HG03159 (cell line): ENCODE data around the gene AIP.
"Not testable (repeated sequence)": the region's sequence is repeated elsewhere in the genome, so short reads cannot be mapped to it uniquely, and the experiment has no call there.

Experiments
- ATAC-seq: cut with Tn5 transposase; IDR thresholded peaks from one replicate; pipeline ENCODE4 v1.9.1; 2021; ENCODE audit warnings: mild to moderate bottlenecking, moderate library complexity; ENCODE audit not compliant: unreplicated experiment

Gene AIP

DNA sequence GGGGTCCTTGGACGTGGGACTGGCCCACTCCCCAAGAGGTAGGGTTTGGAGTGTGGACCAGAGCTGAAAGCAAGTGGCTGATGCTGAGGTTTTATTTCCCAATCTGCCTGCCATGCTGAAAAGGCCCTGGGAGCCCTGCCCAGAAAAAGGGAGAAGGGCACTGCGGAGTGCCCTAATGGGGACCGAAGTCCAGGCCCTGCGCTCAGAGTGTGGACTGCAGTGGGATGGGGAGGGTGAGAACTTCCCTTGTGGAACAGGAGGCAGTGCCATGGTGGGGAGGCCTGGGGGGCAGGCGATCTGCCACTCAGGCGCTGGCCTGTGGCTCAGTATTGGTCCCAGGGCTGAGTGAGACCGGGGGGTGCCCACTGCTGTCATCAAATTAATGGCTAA is 34.6 kb upstream of the AIP start:
- no peak for ATAC-seq

- ATAC-seq: no peak
Observed at GRCh38 chr11:67449116-67449844, 33.5 kb upstream of the AIP start.

- no peak for ATAC-seq
Observed at GRCh38 chr11:67450796-67451657, 31.8 kb upstream of the AIP start.

DNA sequence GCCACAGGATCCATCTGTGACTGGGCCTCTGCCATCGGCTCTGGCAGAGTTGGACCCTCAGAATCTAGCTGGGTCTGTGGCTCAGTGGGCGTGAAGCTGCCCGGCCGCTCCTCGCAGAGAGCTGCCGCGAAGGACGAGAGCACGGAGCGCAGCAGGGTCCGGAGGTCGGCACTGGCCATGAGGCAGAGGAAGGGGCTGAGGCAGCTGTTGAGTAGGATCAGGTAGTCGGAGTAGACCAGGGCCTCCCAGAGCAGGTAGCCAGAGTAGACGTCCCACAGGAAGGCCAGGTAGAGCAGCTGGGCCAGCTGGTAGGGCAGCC is 31.2 kb upstream of the AIP start:
- ATAC-seq: no peak

- no peak for ATAC-seq
Observed at GRCh38 chr11:67452141-67452952, 30.5 kb upstream of the AIP start, which contains the start of gene GPR152. Gene GPR152 (minus strand): TSS chr11:67452729. CDS start chr11:67452724, 5 bp downstream.

GRCh38 chr11:67453816-67454732 is 28.8 kb upstream of the AIP start:
- no peak for ATAC-seq

GRCh38 chr11:67455054-67455453 is 27.8 kb upstream of the AIP start, which contains the start of gene CABP4:
Gene CABP4 (plus strand): TSS chr11:67455354. CDS start chr11:67455424, 70 bp downstream.
- ATAC-seq: no peak

DNA sequence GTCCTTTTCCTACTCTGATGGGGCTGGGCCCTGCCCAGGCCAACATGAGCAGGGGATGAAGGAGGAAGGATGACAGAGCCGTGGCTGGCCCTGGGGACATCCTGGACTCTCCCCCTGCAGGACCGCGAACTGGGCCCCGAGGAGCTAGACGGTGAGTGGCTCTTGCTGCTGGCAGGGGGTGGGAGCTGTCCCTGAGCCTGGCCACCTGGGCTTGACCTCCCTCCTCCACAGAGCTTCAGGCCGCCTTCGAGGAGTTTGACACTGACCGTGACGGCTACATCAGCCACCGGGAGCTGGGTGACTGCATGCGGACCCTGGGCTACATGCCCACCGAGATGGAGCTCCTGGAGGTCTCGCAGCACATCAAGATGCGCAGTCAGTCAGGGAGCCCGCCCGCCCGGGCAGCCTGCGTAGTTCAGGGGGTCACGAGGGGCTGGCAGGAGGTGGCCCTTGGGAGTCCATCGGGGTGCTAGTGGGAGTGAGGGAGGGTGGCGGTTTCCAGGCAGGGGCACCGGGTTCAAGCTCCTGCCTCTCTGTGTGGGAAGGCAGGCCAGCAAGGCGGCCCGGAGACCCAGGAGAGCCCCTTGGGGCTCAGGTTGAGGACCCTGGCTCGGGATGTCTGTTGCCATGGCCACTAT is 26.6 kb upstream of the AIP start:
- ATAC-seq: no peak

DNA sequence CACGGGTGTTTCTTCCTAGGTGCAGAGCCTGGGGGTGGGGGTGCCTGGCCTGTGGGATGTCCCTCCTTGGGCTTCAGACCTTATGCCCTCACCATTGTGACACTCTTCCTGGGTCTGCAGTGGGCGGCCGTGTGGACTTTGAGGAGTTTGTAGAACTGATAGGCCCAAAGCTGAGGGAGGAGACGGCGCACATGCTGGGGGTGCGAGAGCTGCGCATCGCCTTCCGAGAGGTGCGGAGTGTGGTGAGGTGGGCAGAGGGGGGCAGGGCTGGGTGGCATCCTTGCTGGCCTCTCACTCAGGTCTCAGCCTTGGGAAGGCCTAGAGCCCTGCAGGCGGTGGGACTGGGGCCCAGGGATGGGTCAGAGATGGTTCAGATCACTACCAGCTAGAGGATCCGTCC is 25.4 kb upstream of the AIP start:
- no peak for ATAC-seq

- no peak for ATAC-seq
Observed at GRCh38 chr11:67458266-67458665, 24.6 kb upstream of the AIP start.

GRCh38 chr11:67463186-67463585 is 19.6 kb upstream of the AIP start:
- ATAC-seq: no peak

GRCh38 chr11:67463680-67464410 is 19.0 kb upstream of the AIP start:
- no peak for ATAC-seq

DNA sequence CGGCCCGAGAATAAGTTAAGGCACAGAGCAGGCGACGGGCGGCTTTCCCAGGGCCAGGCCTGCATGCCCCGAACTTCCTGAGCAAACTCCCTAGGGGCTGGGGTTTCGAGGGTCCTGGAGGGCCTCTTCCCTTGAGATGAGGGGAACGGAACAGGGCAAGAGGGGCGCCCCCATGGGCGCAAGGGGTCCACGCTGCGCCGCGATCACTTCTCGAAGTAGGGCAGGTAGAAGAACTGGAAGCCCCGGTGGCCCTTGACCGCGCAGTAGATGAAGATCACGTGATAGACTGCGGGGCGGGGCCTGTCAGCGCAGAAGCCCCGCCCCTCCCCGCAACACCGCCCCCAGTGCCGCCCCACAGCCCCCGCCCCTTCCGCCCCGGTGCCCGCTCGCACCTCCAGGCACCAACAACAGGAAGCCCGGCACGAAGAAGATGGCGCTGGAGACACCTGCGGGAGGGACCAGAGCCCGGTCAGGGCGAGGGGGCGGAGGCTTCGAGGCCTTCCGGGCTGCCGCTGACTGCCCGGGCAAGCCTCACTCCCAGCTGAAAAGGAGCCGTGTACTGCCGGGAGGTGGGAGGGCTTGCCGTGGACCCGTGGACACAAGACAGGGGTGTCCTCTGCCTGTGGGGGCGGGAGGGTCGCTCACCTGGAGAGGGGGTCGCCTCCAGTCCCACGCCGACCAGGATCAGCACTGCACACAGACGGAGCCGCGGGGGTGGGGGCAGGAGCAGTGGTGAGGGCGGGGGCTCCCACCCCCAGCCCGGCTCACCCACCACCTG is 18.2 kb upstream of the AIP start:
- ATAC-seq: peak; percentile 55

- ATAC-seq: no peak
Observed at GRCh38 chr11:67465189-67465510, 17.7 kb upstream of the AIP start.

- ATAC-seq: not testable (repeated sequence)
Observed at GRCh38 chr11:67465530-67465929, 17.3 kb upstream of the AIP start.

- ATAC-seq: no peak
Observed at GRCh38 chr11:67466367-67466766, 16.5 kb upstream of the AIP start.

DNA sequence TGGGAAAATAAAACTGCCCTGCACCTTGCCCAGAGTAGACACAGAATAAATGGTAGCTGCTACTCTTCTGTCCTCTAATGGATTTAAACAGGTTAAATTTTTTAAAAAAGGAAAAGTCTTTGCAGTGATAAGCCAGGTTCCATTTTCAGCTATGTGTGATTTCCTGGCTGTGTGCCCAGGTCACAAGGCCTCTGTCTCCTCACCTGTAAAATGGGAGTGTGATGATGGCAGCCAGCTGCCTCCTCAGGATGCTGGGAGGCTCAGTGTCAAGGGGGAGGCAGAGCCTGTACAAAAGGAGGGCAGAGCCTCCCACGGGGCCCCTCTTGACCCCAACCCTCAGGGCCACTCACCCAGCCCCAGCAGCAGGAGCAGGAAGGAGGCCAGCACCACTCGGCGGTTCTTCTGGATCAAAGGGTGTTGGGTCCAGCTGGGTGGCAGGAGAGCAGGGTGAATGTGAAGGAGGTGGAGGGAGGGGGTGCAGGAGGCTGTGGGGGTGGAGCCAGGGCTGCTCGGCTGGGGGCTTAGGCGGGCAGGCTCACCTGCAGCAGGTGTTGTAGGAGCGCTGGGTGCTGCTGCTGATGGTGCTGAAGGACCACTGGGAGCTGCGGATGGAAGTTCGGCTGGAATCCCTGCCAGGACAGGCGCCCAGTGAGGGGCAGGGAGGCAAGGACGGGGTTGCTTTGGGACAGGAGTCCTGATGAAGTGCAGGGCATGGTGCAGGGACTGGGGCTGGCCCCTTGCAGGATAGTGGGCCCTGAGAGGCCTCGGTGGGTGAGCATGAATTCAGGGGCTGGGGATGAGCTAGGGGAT is 15.7 kb upstream of the AIP start:
- ATAC-seq: no peak

DNA sequence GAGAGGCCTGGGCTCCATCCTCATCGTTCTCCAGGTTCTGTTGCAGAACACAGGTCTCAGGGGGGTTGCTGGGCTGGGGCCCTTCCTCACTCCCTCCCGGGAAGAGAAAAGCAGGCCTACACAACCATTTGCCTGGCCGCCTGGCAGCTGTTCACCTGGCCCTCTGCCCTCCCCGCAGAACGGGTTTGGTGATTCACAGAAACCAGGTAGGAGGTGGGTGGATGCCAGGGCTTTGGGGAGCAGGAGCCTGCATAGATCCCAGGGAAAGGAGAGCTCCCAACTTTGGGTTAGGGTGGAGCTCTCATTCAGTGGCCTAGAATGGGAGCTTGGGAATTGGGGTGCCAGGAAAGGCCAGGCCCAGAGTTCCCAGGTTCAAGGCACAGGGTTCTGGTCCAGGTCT is 14.8 kb upstream of the AIP start:
- ATAC-seq: no peak
